Measurements from ENCODE around the gene GSTM3. TPM values are rescaled to one million over a fixed set of nuclear protein-coding genes. Genes with fewer than 3 reads are reported as not detected.

Gene GSTM3
- total RNA-seq, 4 donors from 2014 or later: 65.9 to 288 (median 114) TPM

- peaks cover 39% of the 10 kb centered on the region for H3K4me1 ChIP-seq
- 80% methylated on average over 10 of the region's 19 CpGs for WGBS
- no peaks in the 10 kb centered on the region for H3K36me3 ChIP-seq
- no peaks in the 10 kb centered on the region for H3K27me3 ChIP-seq
- no peak overlapping the region for H3K4me3 ChIP-seq
- H3K27ac ChIP-seq: no peak overlapping the region
- TF ChIP-seq POLR2A (IDR thresholded peaks at IDR 0.05): no peak
- TF ChIP-seq, protein P1, sequence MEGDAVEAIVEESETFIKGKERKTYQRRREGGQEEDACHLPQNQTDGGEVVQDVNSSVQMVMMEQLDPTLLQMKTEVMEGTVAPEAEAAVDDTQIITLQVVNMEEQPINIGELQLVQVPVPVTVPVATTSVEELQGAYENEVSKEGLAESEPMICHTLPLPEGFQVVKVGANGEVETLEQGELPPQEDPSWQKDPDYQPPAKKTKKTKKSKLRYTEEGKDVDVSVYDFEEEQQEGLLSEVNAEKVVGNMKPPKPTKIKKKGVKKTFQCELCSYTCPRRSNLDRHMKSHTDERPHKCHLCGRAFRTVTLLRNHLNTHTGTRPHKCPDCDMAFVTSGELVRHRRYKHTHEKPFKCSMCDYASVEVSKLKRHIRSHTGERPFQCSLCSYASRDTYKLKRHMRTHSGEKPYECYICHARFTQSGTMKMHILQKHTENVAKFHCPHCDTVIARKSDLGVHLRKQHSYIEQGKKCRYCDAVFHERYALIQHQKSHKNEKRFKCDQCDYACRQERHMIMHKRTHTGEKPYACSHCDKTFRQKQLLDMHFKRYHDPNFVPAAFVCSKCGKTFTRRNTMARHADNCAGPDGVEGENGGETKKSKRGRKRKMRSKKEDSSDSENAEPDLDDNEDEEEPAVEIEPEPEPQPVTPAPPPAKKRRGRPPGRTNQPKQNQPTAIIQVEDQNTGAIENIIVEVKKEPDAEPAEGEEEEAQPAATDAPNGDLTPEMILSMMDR (IDR thresholded peaks at IDR 0.05): no peak
- TF ChIP-seq EP300 (IDR thresholded peaks at IDR 0.05): no peak
- TF ChIP-seq POLR2AphosphoS5 (IDR thresholded peaks at IDR 0.05): no peak
- peak; percentile 57 to 76 for DNase-seq (ENCODE audit: low spot score in 2 of 2)
- no peaks in the 10 kb centered on the region for H3K9me3 ChIP-seq
Measured at GRCh38 chr1:109787845-109788601, 47.2 kb upstream of the GSTM3 start.

- Histone ChIP-seq H3K27me3 (no peaks in the 10 kb centered on the region), H3K4me1 (peaks cover 35% of the 10 kb centered on the region), H3K27ac (no peak overlapping the region), H3K36me3 (no peaks in the 10 kb centered on the region), H3K4me3 (no peak overlapping the region), H3K9me3 (no peaks in the 10 kb centered on the region)
- peak; percentile 46 to 57 for DNase-seq (ENCODE audit: low spot score in 2 of 2)
- 84% methylated on average over 9 of the region's 9 CpGs for WGBS
- TF ChIP-seq POLR2A (IDR thresholded peaks at IDR 0.05) (no peak), EP300 (IDR thresholded peaks at IDR 0.05) (no peak), POLR2AphosphoS5 (IDR thresholded peaks at IDR 0.05) (no peak)
- TF ChIP-seq, protein P1 (IDR thresholded peaks at IDR 0.05): no peak
Measured at GRCh38 chr1:109787211-109787844, 46.5 kb upstream of the GSTM3 start.

- no peak for TF ChIP-seq POLR2A (IDR thresholded peaks at IDR 0.05)
- TF ChIP-seq, protein P1 (IDR thresholded peaks at IDR 0.05): no peak
- TF ChIP-seq POLR2AphosphoS5 (IDR thresholded peaks at IDR 0.05): no peak
- TF ChIP-seq EP300 (IDR thresholded peaks at IDR 0.05): no peak
- DNase-seq (ENCODE audit: low spot score in 2 of 2): peak; percentile 53 to 55
Measured at GRCh38 chr1:109786531-109787021, 45.7 kb upstream of the GSTM3 start.

DNA sequence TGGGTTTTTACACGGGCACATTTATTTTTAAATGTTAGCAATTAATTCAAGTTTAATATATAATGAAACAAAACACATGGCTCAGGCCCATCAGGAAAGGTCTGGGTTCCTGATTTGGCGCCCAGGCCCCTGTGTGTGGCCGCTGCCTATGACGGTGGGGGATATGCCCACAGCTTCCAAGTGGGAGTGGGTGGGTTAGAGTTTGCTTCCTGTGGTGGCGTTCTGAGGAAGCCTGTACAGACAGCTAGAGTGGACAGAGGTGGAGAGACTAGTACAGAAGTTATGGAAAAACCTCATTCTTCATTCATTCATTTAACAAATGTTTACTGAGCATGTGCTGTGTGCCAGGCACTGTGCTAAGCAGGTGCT lies 45.3 kb upstream of the GSTM3 start:
- peak; percentile 30 to 43 for DNase-seq (ENCODE audit: low spot score in 2 of 2)
- Histone ChIP-seq H3K4me3 (no peak overlapping the region), H3K9me3 (no peaks in the 10 kb centered on the region), H3K27ac (no peak overlapping the region), H3K4me1 (peaks cover 22% of the 10 kb centered on the region), H3K27me3 (no peaks in the 10 kb centered on the region), H3K36me3 (no peaks in the 10 kb centered on the region)
- TF ChIP-seq POLR2AphosphoS5 (IDR thresholded peaks at IDR 0.05): no peak
- TF ChIP-seq, protein P1 (IDR thresholded peaks at IDR 0.05): no peak
- TF ChIP-seq EP300 (IDR thresholded peaks at IDR 0.05): no peak
- no peak for TF ChIP-seq POLR2A (IDR thresholded peaks at IDR 0.05)
- WGBS: 81% methylated on average over 5 of the region's 5 CpGs

More at GRCh38 chr1:109786531-109787021, 45.7 kb upstream of the GSTM3 start:
- 49% methylated on average over 4 of the region's 6 CpGs for WGBS
- H3K27ac ChIP-seq: no peak overlapping the region
- no peaks in the 10 kb centered on the region for H3K9me3 ChIP-seq
- peaks cover 27% of the 10 kb centered on the region for H3K4me1 ChIP-seq
- no peaks in the 10 kb centered on the region for H3K27me3 ChIP-seq
- no peak overlapping the region for H3K4me3 ChIP-seq
- no peaks in the 10 kb centered on the region for H3K36me3 ChIP-seq

DNA sequence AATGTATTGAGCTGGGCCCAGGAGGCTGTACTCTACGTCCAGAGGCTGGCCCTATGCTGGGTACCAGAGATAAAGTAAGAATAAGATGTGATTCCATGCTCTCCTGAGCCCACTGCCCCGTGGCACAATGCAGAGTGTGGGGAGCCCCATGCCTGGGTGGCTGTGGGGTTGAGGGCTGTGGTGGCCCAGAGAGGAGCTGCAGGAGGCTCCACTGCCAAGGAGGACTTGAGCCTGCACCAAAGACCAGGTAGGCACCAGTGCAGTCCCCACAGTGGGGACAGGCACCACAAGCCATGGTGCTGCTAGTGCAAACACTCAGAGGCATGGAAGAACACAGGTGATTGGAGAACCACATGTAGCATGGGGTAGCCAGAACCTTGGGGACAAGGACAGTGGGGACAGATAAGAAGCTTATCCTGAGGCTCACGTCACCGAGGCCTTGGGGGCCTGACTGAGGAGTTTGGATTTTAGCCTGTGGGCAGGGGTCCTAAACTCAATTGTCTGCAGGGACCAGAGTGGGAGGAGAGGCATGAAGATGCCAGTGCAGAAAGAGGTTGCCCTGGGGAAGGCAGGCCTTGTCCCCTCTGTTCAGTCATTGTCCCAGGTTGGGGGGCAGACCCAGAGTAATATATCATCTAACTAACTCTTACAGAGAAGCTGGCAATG lies 44.7 kb upstream of the GSTM3 start:
- Histone ChIP-seq H3K27ac (no peak overlapping the region), H3K36me3 (no peaks in the 10 kb centered on the region), H3K27me3 (no peaks in the 10 kb centered on the region), H3K9me3 (no peaks in the 10 kb centered on the region), H3K4me3 (no peak overlapping the region), H3K4me1 (peaks cover 20% of the 10 kb centered on the region)
- TF ChIP-seq, protein P1 (IDR thresholded peaks at IDR 0.05): no peak
- TF ChIP-seq EP300 (IDR thresholded peaks at IDR 0.05) (no peak), POLR2A (IDR thresholded peaks at IDR 0.05) (no peak), POLR2AphosphoS5 (IDR thresholded peaks at IDR 0.05) (no peak)
- 94% methylated on average over 4 of the region's 4 CpGs for WGBS
- DNase-seq (ENCODE audit: low spot score in 2 of 2): peak; percentile 40 to 50
